Neural cell (in vitro differentiated cells): ENCODE results near the gene F3. TPM values are rescaled to one million over a fixed set of nuclear protein-coding genes. Genes with fewer than 3 reads are reported as not detected.
A peak's percentile ranks its signal among the peaks of the same experiment; 100 is the strongest.

ENCODE experiments used
- H2AFZ ChIP-seq: fragments of 200-600, 300-800 bp; sonication (generic), shearing (Covaris generic); 2 replicates; pipeline ENCODE4 v1.6.0; 2014; ENCODE audit warnings: low read depth, mild to moderate bottlenecking, antibody characterized with exemption, low read length, moderate library complexity
- H3F3A ChIP-seq: fragments of 200-600 bp; shearing (Covaris generic); 2 replicates; pipeline ENCODE4 v1.6.1; 2016; ENCODE audit warnings: mild to moderate bottlenecking, moderate library complexity, mixed read lengths, antibody characterized with exemption, low read length; ENCODE audit not compliant: insufficient read depth, poor library complexity, severe bottlenecking
- H3K27ac ChIP-seq: fragments of 200-600, 300-800 bp; sonication (generic), shearing (Covaris generic); 2 replicates; pipeline ENCODE4 v1.5.1; 2014; ENCODE audit warnings: mild to moderate bottlenecking, low read length, moderate library complexity
- H3K27me3 ChIP-seq: fragments of 300-800, 200-600 bp; sonication (generic), shearing (Covaris generic); 2 replicates; pipeline ENCODE4 v1.6.0; 2014; ENCODE audit warnings: mild to moderate bottlenecking, low read depth, low read length, moderate library complexity; ENCODE audit not compliant: insufficient read depth
- H3K36me3 ChIP-seq: fragments of 300-800, 200-600 bp; sonication (generic), shearing (Covaris generic); 2 replicates; pipeline ENCODE4 v1.5.1; 2014; ENCODE audit warnings: mild to moderate bottlenecking, antibody characterized with exemption, low read length, moderate library complexity; ENCODE audit not compliant: insufficient read depth
- H3K4me2 ChIP-seq: fragments of 300-800, 200-600 bp; sonication (generic), shearing (Covaris generic); 2 replicates; pipeline ENCODE4 v1.6.0; 2014; ENCODE audit warnings: mild to moderate bottlenecking, low read length
- H3K4me3 ChIP-seq: fragments of 300-800, 200-600 bp; sonication (generic), shearing (Covaris generic); 2 replicates; pipeline ENCODE4 v1.5.1; 2014; ENCODE audit warnings: mild to moderate bottlenecking, low read length, moderate library complexity
- H3K79me2 ChIP-seq: fragments of 200-600 bp; shearing (Covaris generic); replicated peaks from 2 replicates; pipeline ENCODE4 v1.6.0; 2014; ENCODE audit warnings: mild to moderate bottlenecking, low read length, moderate library complexity; ENCODE audit not compliant: insufficient read depth
- H3K9ac ChIP-seq: fragments of 300-800, 200-600 bp; sonication (generic), shearing (Covaris generic); 2 replicates; pipeline ENCODE4 v1.6.1; 2016; ENCODE audit warnings: mild to moderate bottlenecking, low read length, mixed read lengths
- H3K9me2 ChIP-seq: fragments of 200-600 bp; shearing (Covaris generic); 2 replicates; pipeline ENCODE4 v1.6.1; 2016; ENCODE audit warnings: mild to moderate bottlenecking, low read length, mixed read lengths; ENCODE audit not compliant: insufficient read depth
- H3K9me3 ChIP-seq: fragments of 200-600, 300-800 bp; sonication (generic), shearing (Covaris generic); 2 replicates; pipeline ENCODE4 v1.6.1; 2016; ENCODE audit warnings: mild to moderate bottlenecking, mixed run types, low read length, moderate library complexity, mixed read lengths
- H4K20me1 ChIP-seq: fragments of 200-600 bp; shearing (Covaris generic); 2 replicates; pipeline ENCODE4 v1.6.1; 2016; ENCODE audit warnings: mild to moderate bottlenecking, mixed run types; ENCODE audit not compliant: insufficient read depth
- CTCF ChIP-seq: fragments of 450-650 bp; IDR thresholded peaks from 2 replicates; pipeline ENCODE4 v1.5.1; 2014; ENCODE audit warnings: antibody characterized with exemption, mild to moderate bottlenecking, moderate library complexity; ENCODE audit not compliant: poor library complexity, severe bottlenecking
- EP300 ChIP-seq: fragments of 450-650 bp; conservative IDR thresholded peaks from 2 replicates; pipeline ENCODE4 v1.6.1; 2014; ENCODE audit warnings: antibody characterized with exemption, mild to moderate bottlenecking, moderate library complexity; ENCODE audit not compliant: poor library complexity, severe bottlenecking
- EZH2 ChIP-seq: fragments of 200-600, 300-800 bp; shearing (Covaris generic), sonication (generic); IDR thresholded peaks from 2 replicates; pipeline ENCODE4 v1.6.1; 2014; ENCODE audit warnings: antibody characterized with exemption, low read length, borderline replicate concordance, mild to moderate bottlenecking; ENCODE audit not compliant: insufficient read depth, poor library complexity, severe bottlenecking
- MXI1 ChIP-seq: fragments of 450-650 bp; conservative IDR thresholded peaks from 2 replicates; pipeline ENCODE4 v1.6.1; 2014; ENCODE audit warnings: antibody characterized with exemption, mild to moderate bottlenecking; ENCODE audit not compliant: poor library complexity, severe bottlenecking
- POLR2AphosphoS5 ChIP-seq: IDR thresholded peaks from 2 replicates; pipeline ENCODE4 v1.6.1; 2012
- RAD21 ChIP-seq: fragments of 450-650 bp; conservative IDR thresholded peaks from 2 replicates; pipeline ENCODE4 v1.6.1; 2014; ENCODE audit warnings: antibody characterized with exemption, mild to moderate bottlenecking, moderate library complexity
- SMC3 ChIP-seq: fragments of 450-650 bp; conservative IDR thresholded peaks from 2 replicates; pipeline ENCODE4 v1.6.1; 2014; ENCODE audit warnings: antibody characterized with exemption, mild to moderate bottlenecking, moderate library complexity; ENCODE audit not compliant: poor library complexity
- TAF1 ChIP-seq: IDR thresholded peaks from 2 replicates; pipeline ENCODE4 v1.6.1; 2012; ENCODE audit warnings: low read depth
- polyA plus RNA-seq: library from polyadenylated mRNA; depleted of rRNA; stranded (reverse); fragments of >200 nt; gene quantifications from 2 replicates; pipeline ENCODE4 v1.2.3, GENCODE V29; 2014
- TF ChIP-seq, protein P1 (sequence below): IDR thresholded peaks from 2 replicates; pipeline ENCODE4 v1.6.1; 2012; ENCODE audit warnings: borderline replicate concordance

Gene F3
- polyA plus RNA-seq, 1 donor from 2014 or later: 0.10 TPM

DNA sequence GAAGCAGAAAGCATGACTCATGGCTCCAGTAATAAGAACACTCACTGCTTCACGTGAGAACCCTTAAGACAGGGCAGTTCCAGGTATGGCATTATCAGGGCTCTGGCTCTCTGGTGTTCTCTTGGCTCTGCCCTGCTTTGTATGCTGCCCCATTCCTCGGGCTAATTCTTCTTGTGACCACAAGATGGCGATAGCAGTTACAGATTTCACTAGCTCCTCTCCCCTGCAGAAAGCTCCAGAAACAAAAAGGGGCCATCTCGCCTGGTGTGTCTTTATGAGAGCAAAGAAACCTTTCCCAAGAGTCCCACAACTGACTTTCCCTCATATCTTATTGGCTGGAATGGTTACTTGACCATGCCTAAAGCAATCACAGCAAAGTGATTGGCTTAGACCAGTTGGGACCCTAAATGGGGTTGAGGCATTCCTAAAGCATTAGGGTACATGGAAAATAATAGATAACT lies 60.1 kb downstream of the F3 start:
- Histone ChIP-seq H3K9ac (no peak overlapping the region), H2AFZ (no peak overlapping the region), H3F3A (no peaks in the 10 kb centered on the region), H3K9me2 (no peaks in the 10 kb centered on the region), H4K20me1 (no peaks in the 10 kb centered on the region), H3K79me2 (no peaks in the 10 kb centered on the region), H3K27me3 (no peaks in the 10 kb centered on the region), H3K4me2 (no peak overlapping the region), H3K27ac (no peak overlapping the region), H3K4me3 (no peak overlapping the region), H3K9me3 (no peaks in the 10 kb centered on the region), H3K36me3 (no peaks in the 10 kb centered on the region)
- TF ChIP-seq POLR2AphosphoS5 (no peak), CTCF (peak; percentile 75), EZH2 (no peak), SMC3 (peak; percentile 79), RAD21 (peak; percentile 71)
- TF ChIP-seq, protein P1, sequence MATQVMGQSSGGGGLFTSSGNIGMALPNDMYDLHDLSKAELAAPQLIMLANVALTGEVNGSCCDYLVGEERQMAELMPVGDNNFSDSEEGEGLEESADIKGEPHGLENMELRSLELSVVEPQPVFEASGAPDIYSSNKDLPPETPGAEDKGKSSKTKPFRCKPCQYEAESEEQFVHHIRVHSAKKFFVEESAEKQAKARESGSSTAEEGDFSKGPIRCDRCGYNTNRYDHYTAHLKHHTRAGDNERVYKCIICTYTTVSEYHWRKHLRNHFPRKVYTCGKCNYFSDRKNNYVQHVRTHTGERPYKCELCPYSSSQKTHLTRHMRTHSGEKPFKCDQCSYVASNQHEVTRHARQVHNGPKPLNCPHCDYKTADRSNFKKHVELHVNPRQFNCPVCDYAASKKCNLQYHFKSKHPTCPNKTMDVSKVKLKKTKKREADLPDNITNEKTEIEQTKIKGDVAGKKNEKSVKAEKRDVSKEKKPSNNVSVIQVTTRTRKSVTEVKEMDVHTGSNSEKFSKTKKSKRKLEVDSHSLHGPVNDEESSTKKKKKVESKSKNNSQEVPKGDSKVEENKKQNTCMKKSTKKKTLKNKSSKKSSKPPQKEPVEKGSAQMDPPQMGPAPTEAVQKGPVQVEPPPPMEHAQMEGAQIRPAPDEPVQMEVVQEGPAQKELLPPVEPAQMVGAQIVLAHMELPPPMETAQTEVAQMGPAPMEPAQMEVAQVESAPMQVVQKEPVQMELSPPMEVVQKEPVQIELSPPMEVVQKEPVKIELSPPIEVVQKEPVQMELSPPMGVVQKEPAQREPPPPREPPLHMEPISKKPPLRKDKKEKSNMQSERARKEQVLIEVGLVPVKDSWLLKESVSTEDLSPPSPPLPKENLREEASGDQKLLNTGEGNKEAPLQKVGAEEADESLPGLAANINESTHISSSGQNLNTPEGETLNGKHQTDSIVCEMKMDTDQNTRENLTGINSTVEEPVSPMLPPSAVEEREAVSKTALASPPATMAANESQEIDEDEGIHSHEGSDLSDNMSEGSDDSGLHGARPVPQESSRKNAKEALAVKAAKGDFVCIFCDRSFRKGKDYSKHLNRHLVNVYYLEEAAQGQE: no peak

- no peaks in the 10 kb centered on the region for H3K36me3 ChIP-seq
- no peak overlapping the region for H2AFZ ChIP-seq
- no peaks in the 10 kb centered on the region for H3F3A ChIP-seq
- no peaks in the 10 kb centered on the region for H4K20me1 ChIP-seq
- TF ChIP-seq POLR2AphosphoS5 (no peak), SMC3 (no peak), EP300 (no peak), TAF1 (no peak), RAD21 (no peak), CTCF (no peak), MXI1 (no peak), EZH2 (no peak)
- TF ChIP-seq, protein P1: no peak
- no peak overlapping the region for H3K4me2 ChIP-seq
- H3K79me2 ChIP-seq: no peaks in the 10 kb centered on the region
- H3K27me3 ChIP-seq: no peaks in the 10 kb centered on the region
- H3K27ac ChIP-seq: no peak overlapping the region
- H3K9me3 ChIP-seq: no peaks in the 10 kb centered on the region
- no peak overlapping the region for H3K4me3 ChIP-seq
- H3K9me2 ChIP-seq: no peaks in the 10 kb centered on the region
- no peak overlapping the region for H3K9ac ChIP-seq
Observed at GRCh38 chr1:94479682-94480081, 61.9 kb downstream of the F3 start.
